Kidney epithelial cell (primary cell): Measurements from ENCODE around the gene NUDT16L1. TPM values are rescaled to one million over a fixed set of nuclear protein-coding genes. Genes with fewer than 3 reads are reported as not detected.

Source experiments
- DNase-seq: peaks from one replicate; pipeline ENCODE4 v3.0.0-alpha.2; 2010; ENCODE audit warnings: low read depth
- H3K27me3 ChIP-seq: 2 replicates; pipeline ENCODE4 v1.6.0; 2011; ENCODE audit warnings: low read length; ENCODE audit not compliant: control insufficient read depth, insufficient read depth
- H3K36me3 ChIP-seq: 2 replicates; pipeline ENCODE4 v1.5.1; 2011; ENCODE audit warnings: low read length; ENCODE audit not compliant: control insufficient read depth, insufficient read depth
- H3K4me3 ChIP-seq: 2 replicates; pipeline ENCODE4 v1.5.1; 2011; ENCODE audit warnings: low read depth, mild to moderate bottlenecking, control low read depth, low read length
- CTCF ChIP-seq: IDR thresholded peaks from 2 replicates; pipeline ENCODE4 v1.5.1; 2011; ENCODE audit warnings: mild to moderate bottlenecking, moderate library complexity, low read length, control low read depth, inconsistent platforms; ENCODE audit not compliant: insufficient read depth, poor library complexity, severe bottlenecking
- total RNA-seq: library from RNA; depleted of rRNA; stranded (reverse); fragments of >200 nt; gene quantifications from 2 replicates; pipeline ENCODE4 v1.2.3, GENCODE V29; 2015

Gene NUDT16L1
- total RNA-seq, 1 donor from 2014 or later = 19.1 TPM

- no peaks in the 10 kb centered on the region for H3K27me3 ChIP-seq
- no peak overlapping the region for H3K4me3 ChIP-seq
- no peaks in the 10 kb centered on the region for H3K36me3 ChIP-seq
- DNase-seq = no peak
- TF ChIP-seq CTCF = no peak
Measured at GRCh38 chr16:4698321-4699045, 5.1 kb downstream of the NUDT16L1 start.

- no peak for DNase-seq
- TF ChIP-seq CTCF = no peak
- Histone ChIP-seq H3K4me3 (no peak overlapping the region), H3K27me3 (no peaks in the 10 kb centered on the region), H3K36me3 (no peaks in the 10 kb centered on the region)
Measured at GRCh38 chr16:4699046-4699556, 5.7 kb downstream of the NUDT16L1 start.

GRCh38 chr16:4700380-4700996 is 7.1 kb downstream of the NUDT16L1 start:
- TF ChIP-seq CTCF = no peak
- H3K27me3 ChIP-seq = no peaks in the 10 kb centered on the region
- H3K4me3 ChIP-seq = no peak overlapping the region
- no peaks in the 10 kb centered on the region for H3K36me3 ChIP-seq
- DNase-seq = no peak

- H3K27me3 ChIP-seq = no peaks in the 10 kb centered on the region
- no peak for DNase-seq
- no peaks in the 10 kb centered on the region for H3K36me3 ChIP-seq
- TF ChIP-seq CTCF = no peak
- H3K4me3 ChIP-seq = no peak overlapping the region
Measured at GRCh38 chr16:4700997-4701743, 7.8 kb downstream of the NUDT16L1 start.

GRCh38 chr16:4701791-4702465 is 8.6 kb downstream of the NUDT16L1 start:
- no peak for TF ChIP-seq CTCF
- no peak for DNase-seq
- Histone ChIP-seq H3K27me3 (no peaks in the 10 kb centered on the region), H3K4me3 (no peak overlapping the region), H3K36me3 (no peaks in the 10 kb centered on the region)
